ENCODE results near the gene DNAL1. TPM values are rescaled to one million over a fixed set of nuclear protein-coding genes. Genes with fewer than 3 reads are reported as not detected.

Gene DNAL1
- total and polyA plus RNA-seq, 3 experiments from 2014 or later = 5.8 to 10.9 (median 8.1) TPM

DNA sequence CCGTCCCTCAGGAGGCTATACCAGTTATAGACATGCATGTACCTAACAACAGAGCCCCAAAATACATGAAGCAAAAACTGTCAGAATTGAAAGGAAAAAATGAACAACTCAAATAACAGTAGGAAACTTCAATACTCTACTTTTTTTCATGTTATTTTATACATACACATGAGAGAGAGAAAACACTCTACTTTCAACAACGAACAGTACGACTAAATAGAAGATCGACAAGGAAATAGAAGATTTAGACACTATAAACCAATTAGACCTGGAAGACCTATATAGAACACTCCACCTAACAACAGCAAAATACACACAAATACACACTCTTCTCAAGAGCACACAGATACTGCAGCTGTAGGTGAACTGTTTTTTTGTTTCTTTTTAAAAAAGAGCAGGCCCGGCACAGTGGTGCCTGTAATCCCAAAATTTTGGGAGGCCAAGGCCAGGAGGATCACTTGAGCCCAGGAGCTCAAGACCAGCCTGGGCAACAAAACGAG lies 104.1 kb downstream of the DNAL1 start:
- ChIA-PET POLR2A (interaction anchor here (0.6 to 1.5 kb wide), 5 partner anchors 10 to 40 kb away, joined by 3 to 11 read pairs (median 7); a partner anchor contains a TSS), CTCF (interaction anchor here (1.0 to 12.6 kb wide), 5 partner anchors 10 to 37 kb away, joined by 3 to 208 read pairs (median 8); a partner anchor contains a TSS)
- H3K4me3 Mint-ChIP-seq = peak overlapping the region in 6 of 7 donors; percentile 12 to 53 (median 48)
- peaks cover 98% of the 10 kb centered on the region for H3K4me1 ChIP-seq (ENCODE audit: insufficient read depth, low read length)
- H3K9me3 ChIP-seq (ENCODE audit: low read length) = no peaks in the 10 kb centered on the region
- no peak for DNase-seq
- H3K27me3 ChIP-seq (ENCODE audit: insufficient read depth, low read length, poor library complexity, severe bottlenecking) = no peaks in the 10 kb centered on the region
- H3K36me3 ChIP-seq (ENCODE audit: insufficient read depth, low read length) = no peaks in the 10 kb centered on the region
- H3K4me1 Mint-ChIP-seq = peaks cover 89 to 100% (median 97%) of the 10 kb centered on the region in 3 donors
- H3K27ac Mint-ChIP-seq = peak overlapping the region; percentile 10 to 99 (median 88)
- H3K27me3 Mint-ChIP-seq = peaks cover 0 to 2% of the 10 kb centered on the region in 2 donors
- H3K27ac ChIP-seq (ENCODE audit: low read depth, low read length) = no peak overlapping the region
- H3K4me3 ChIP-seq (ENCODE audit: low read length) = no peak overlapping the region
- H3K36me3 Mint-ChIP-seq = peaks cover 0 to 5% (median 0%) of the 10 kb centered on the region in 3 donors
- no peaks in the 10 kb centered on the region for H3K9me3 Mint-ChIP-seq

DNA sequence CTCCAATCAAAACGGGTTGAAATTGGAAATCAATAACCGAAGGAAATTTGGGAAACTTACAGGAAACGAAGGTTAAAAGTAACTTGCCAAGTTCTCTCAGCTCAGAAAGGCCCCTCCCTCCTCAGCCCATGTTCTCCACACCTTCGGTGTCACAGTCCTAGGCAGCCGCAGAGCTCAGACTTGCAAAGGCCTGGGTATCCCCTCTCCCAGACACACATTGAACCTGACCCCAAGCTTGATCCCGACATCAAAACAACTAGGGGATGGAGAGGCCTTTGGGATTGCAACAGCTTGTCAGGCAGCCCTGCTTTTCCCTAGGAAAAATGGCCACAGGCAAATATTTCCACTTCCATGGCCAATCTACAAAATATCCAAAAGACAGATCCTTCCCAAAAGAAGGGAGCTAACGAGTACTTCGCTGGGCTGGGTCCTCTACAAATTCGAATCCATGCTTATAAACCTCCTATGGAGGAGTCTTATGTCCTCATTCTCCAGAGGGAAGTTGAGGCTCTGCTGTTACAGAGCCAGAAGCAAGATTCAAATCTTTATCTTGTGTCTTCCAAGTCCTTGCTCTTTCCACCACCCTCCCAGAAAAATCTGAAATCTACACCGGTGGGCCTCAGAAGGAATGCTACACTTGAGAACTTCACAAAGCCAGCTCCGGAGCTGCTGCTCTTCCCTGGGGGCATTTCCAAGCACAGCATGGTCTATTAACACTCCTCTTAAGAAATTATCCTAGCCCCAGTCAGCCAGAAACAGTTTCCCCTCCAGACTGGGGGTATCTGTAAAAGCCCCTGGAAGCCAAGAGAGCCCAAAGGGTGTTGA lies 105.1 kb downstream of the DNAL1 start:
- Histone ChIP-seq H3K4me3 (ENCODE audit: low read length) (no peak overlapping the region), H3K36me3 (ENCODE audit: insufficient read depth, low read length) (no peaks in the 10 kb centered on the region), H3K27ac (ENCODE audit: low read depth, low read length) (peak overlapping the region; percentile 41), H3K9me3 (ENCODE audit: low read length) (no peaks in the 10 kb centered on the region), H3K27me3 (ENCODE audit: insufficient read depth, low read length, poor library complexity, severe bottlenecking) (no peaks in the 10 kb centered on the region), H3K4me1 (ENCODE audit: insufficient read depth, low read length) (peaks cover 98% of the 10 kb centered on the region)
- Mint-ChIP-seq H3K4me3 (peak overlapping the region; percentile 23 to 71 (median 49)), H3K27me3 (peaks cover 0 to 2% of the 10 kb centered on the region in 2 donors), H3K9me3 (no peaks in the 10 kb centered on the region), H3K36me3 (peaks cover 0 to 6% (median 0%) of the 10 kb centered on the region in 3 donors), H3K4me1 (peaks cover 89 to 100% (median 97%) of the 10 kb centered on the region in 3 donors), H3K27ac (peak overlapping the region; percentile 87 to 99 (median 98))
- peak in 1 of 5 donors; percentile 59 for DNase-seq
- CTCF ChIA-PET = interaction anchor here (0.8 to 12.6 kb wide), 5 partner anchors 9 to 34 kb away, joined by 3 to 208 read pairs (median 8); a partner anchor contains a TSS
- POLR2A ChIA-PET = interaction anchor here (0.5 to 1.5 kb wide), 8 partner anchors 9 to 93 kb away, joined by 3 to 11 read pairs (median 6); a partner anchor contains a TSS

DNA sequence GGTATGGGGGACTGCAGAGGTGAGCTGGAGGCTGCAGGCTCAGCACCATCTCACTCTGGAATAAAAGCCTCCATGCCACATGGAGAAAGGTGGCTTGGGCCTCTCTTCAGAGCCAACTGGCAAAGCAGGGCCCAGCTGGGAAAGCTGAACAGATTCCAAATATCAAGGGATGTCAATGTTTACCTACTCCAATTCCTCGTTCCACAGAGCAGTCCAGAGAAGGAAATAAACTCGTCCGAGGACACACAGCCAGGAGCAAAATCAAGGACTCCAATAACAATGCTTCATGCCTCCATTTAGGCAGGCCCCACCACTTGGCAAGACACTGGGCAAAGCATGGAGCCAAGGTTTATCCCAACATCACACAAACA lies 105.7 kb downstream of the DNAL1 start:
- peaks cover 98% of the 10 kb centered on the region for H3K4me1 ChIP-seq (ENCODE audit: insufficient read depth, low read length)
- DNase-seq = no peak
- no peaks in the 10 kb centered on the region for H3K27me3 ChIP-seq (ENCODE audit: insufficient read depth, low read length, poor library complexity, severe bottlenecking)
- no peaks in the 10 kb centered on the region for H3K9me3 ChIP-seq (ENCODE audit: low read length)
- peaks cover 0 to 6% (median 0%) of the 10 kb centered on the region in 3 donors for H3K36me3 Mint-ChIP-seq
- H3K27ac ChIP-seq (ENCODE audit: low read depth, low read length) = no peak overlapping the region
- peaks cover 0 to 2% of the 10 kb centered on the region in 2 donors for H3K27me3 Mint-ChIP-seq
- peak overlapping the region; percentile 94 to 99 (median 98) for H3K27ac Mint-ChIP-seq
- H3K4me3 ChIP-seq (ENCODE audit: low read length) = no peak overlapping the region
- ChIA-PET CTCF (interaction anchor here (2.0 to 12.6 kb wide), 4 partner anchors 8 to 22 kb away, joined by 8 to 208 read pairs (median 16); a partner anchor contains a TSS), POLR2A (interaction anchor here (0.5 to 6.0 kb wide), 4 partner anchors 8 to 92 kb away, joined by 6 to 59 read pairs (median 8); a partner anchor contains a TSS)
- H3K9me3 Mint-ChIP-seq = no peaks in the 10 kb centered on the region
- H3K36me3 ChIP-seq (ENCODE audit: insufficient read depth, low read length) = no peaks in the 10 kb centered on the region
- H3K4me1 Mint-ChIP-seq = peaks cover 89 to 100% (median 97%) of the 10 kb centered on the region in 3 donors
- peak overlapping the region in 6 of 7 donors; percentile 45 to 95 (median 80) for H3K4me3 Mint-ChIP-seq

DNA sequence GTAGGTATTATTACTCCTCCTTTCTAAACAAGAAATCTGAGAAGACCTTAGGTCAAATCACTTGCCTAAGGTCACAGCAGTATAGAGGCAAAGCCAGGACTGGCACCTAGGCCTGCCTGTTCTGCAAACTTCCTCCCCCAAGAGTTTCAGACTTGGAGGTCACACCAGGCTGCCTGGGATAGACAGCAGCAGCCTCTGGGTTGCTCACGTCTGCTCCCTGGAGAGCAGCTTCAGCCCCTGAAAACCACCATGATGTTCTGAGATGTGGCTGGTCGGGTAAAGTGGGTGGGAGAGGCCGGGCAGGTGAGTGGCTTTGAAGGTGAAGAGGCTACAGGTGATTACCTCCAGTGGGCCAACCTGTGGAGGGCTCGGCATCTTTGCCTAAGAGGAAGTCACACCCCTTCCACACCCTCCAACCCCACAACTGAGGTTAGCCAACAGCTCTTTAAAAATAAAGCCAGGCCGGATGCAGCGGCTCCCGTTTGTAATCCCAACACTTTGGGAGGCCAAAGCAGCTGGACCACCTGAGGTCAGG lies 106.4 kb downstream of the DNAL1 start:
- peak in 2 of 5 donors; percentile 48 to 70 for DNase-seq
- POLR2A ChIA-PET = interaction anchor here (0.6 to 6.0 kb wide), 5 partner anchors 8 to 75 kb away, joined by 3 to 62 read pairs (median 9); a partner anchor contains a TSS

DNA sequence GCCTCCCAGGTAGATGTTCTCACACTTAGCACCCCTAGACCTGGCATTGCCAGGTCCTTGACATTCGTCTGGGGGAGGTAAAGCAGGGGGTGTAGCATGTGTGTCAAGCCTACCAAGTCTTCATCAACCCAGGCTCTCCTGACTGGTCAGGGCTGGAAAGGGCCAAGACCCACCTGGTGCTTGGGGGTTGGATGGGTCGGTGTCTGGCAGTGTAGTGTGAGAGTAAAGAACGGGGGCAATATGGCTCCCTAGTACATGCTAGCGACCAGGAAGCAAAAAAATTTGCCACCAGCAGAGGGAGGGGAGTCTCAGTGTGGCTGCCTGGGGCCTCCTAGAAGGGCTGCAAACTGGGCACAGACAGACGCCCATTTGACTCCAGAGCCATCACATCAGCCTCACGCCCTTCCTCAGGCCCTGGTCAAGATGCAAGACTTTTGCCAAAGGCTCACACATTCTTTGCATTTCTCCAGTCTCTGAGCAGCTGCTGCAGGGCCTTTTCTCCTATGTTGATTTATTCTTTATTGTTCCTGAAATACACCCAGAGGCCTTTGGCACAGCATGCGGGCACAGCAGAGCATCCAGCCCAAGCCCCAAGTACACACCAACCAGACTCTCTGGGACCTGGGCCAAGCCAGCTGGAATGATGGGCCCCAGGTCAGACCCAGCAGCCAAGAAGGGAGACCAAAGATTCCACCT lies 107.7 kb downstream of the DNAL1 start:
- Mint-ChIP-seq H3K4me3 (peak overlapping the region; percentile 73 to 95 (median 86)), H3K27ac (peak overlapping the region; percentile 94 to 100 (median 98)), H3K4me1 (peaks cover 96 to 100% (median 100%) of the 10 kb centered on the region in 3 donors), H3K36me3 (peaks cover 0 to 2% (median 0%) of the 10 kb centered on the region in 3 donors), H3K27me3 (peaks cover 0 to 3% of the 10 kb centered on the region in 2 donors), H3K9me3 (no peaks in the 10 kb centered on the region)
- ChIA-PET POLR2A (interaction anchor here (0.8 to 6.0 kb wide), 6 partner anchors 7 to 44 kb away, joined by 3 to 62 read pairs (median 7); a partner anchor contains a TSS), CTCF (interaction anchor here (0.9 to 14.9 kb wide), 9 partner anchors 7 to 75 kb away, joined by 3 to 358 read pairs (median 5); a partner anchor contains a TSS)
- no peaks in the 10 kb centered on the region for H3K27me3 ChIP-seq (ENCODE audit: insufficient read depth, low read length, poor library complexity, severe bottlenecking)
- no peaks in the 10 kb centered on the region for H3K9me3 ChIP-seq (ENCODE audit: low read length)
- H3K27ac ChIP-seq (ENCODE audit: low read depth, low read length) = peak overlapping the region; percentile 65
- peak in 4 of 5 donors; percentile 56 to 76 (median 59) for DNase-seq
- peak overlapping the region; percentile 42 for H3K4me3 ChIP-seq (ENCODE audit: low read length)
- no peaks in the 10 kb centered on the region for H3K36me3 ChIP-seq (ENCODE audit: insufficient read depth, low read length)
- H3K4me1 ChIP-seq (ENCODE audit: insufficient read depth, low read length) = peaks cover 98% of the 10 kb centered on the region

More for the DNA sequence above, 106.4 kb downstream of the DNAL1 start:
- Mint-ChIP-seq H3K36me3 (peaks cover 0 to 5% (median 0%) of the 10 kb centered on the region in 3 donors), H3K9me3 (no peaks in the 10 kb centered on the region), H3K27ac (peak overlapping the region; percentile 94 to 99 (median 98)), H3K4me1 (peaks cover 94 to 100% (median 98%) of the 10 kb centered on the region in 3 donors), H3K4me3 (peak overlapping the region; percentile 64 to 95 (median 86)), H3K27me3 (peaks cover 0 to 2% of the 10 kb centered on the region in 2 donors)
- CTCF ChIA-PET = interaction anchor here (0.8 to 14.9 kb wide), 5 partner anchors 8 to 29 kb away, joined by 3 to 358 read pairs (median 137); a partner anchor contains a TSS
- H3K4me1 ChIP-seq (ENCODE audit: insufficient read depth, low read length) = peaks cover 98% of the 10 kb centered on the region
- no peak overlapping the region for H3K4me3 ChIP-seq (ENCODE audit: low read length)
- H3K27me3 ChIP-seq (ENCODE audit: insufficient read depth, low read length, poor library complexity, severe bottlenecking) = no peaks in the 10 kb centered on the region
- H3K9me3 ChIP-seq (ENCODE audit: low read length) = no peaks in the 10 kb centered on the region
- H3K36me3 ChIP-seq (ENCODE audit: insufficient read depth, low read length) = no peaks in the 10 kb centered on the region
- no peak overlapping the region for H3K27ac ChIP-seq (ENCODE audit: low read depth, low read length)

Other genes starting within 250 kb of the DNAL1 start
- 10 to 100 TPM; 36.5 to 38.5 TPM for gene NUMB, start 186.4 kb upstream of the DNAL1 start, total RNA-seq
- gene NUMB, start 186.4 kb upstream of the DNAL1 start, polyA plus RNA-seq = 39.0 TPM
- gene RIOX1, start 154.1 kb upstream of the DNAL1 start, total RNA-seq = 10 to 100 TPM; 27.2 to 27.8 TPM
- 35.3 TPM for gene RIOX1, start 154.1 kb upstream of the DNAL1 start, polyA plus RNA-seq
- 1 to 10 TPM; 1.8 to 1.9 TPM for gene ACOT1, start 107.8 kb upstream of the DNAL1 start, total RNA-seq
- gene ACOT1, start 107.8 kb upstream of the DNAL1 start, polyA plus RNA-seq = 3.1 TPM
- not detected for gene HEATR4, start 86.0 kb upstream of the DNAL1 start, total RNA-seq
- 1.0 TPM for gene HEATR4, start 86.0 kb upstream of the DNAL1 start, polyA plus RNA-seq
- 10 to 100 TPM; 16.2 to 16.4 TPM for gene ACOT2, start 75.8 kb upstream of the DNAL1 start, total RNA-seq
- 22.4 TPM for gene ACOT2, start 75.8 kb upstream of the DNAL1 start, polyA plus RNA-seq
- gene ACOT4, start 53.1 kb upstream of the DNAL1 start, total RNA-seq = 1 to 10 TPM; 4.0 to 5.0 TPM
- gene ACOT4, start 53.1 kb upstream of the DNAL1 start, polyA plus RNA-seq = 5.0 TPM
- not detected for gene ACOT6, start 32.5 kb upstream of the DNAL1 start, total RNA-seq
- not detected for gene ACOT6, start 32.5 kb upstream of the DNAL1 start, polyA plus RNA-seq
- 10 to 100 TPM; 56.8 to 61.0 TPM for gene PNMA1, start 69.4 kb downstream of the DNAL1 start, total RNA-seq
- 43.7 TPM for gene PNMA1, start 69.4 kb downstream of the DNAL1 start, polyA plus RNA-seq
- 1 to 10 TPM; 3.3 to 4.2 TPM for gene PTGR2, start 206.8 kb downstream of the DNAL1 start, total RNA-seq
- gene PTGR2, start 206.8 kb downstream of the DNAL1 start, polyA plus RNA-seq = 3.0 TPM
- gene ZNF410, start 241.9 kb downstream of the DNAL1 start, total RNA-seq = 10 to 100 TPM; 65.2 to 72.4 TPM
- gene ZNF410, start 241.9 kb downstream of the DNAL1 start, polyA plus RNA-seq = 76.4 TPM